HG03159 (cell line): Measurements from ENCODE around the gene TCEAL4.
A peak's percentile ranks its signal among the peaks of the same experiment; 100 is the strongest.

Experiments
- ATAC-seq: cut with Tn5 transposase; IDR thresholded peaks from one replicate; pipeline ENCODE4 v1.9.1; 2021; ENCODE audit warnings: mild to moderate bottlenecking, moderate library complexity; ENCODE audit not compliant: unreplicated experiment

The TCEAL4 gene

GRCh38 chrX:103585411-103586313, at the start of gene TCEAL4:
Gene TCEAL4, plus strand, starts transcription at chrX:103585515. Its CDS starts 1,161 bp downstream, at chrX:103586676.
- peak; percentile 70 for ATAC-seq

- no peak for ATAC-seq
Observed at GRCh38 chrX:103536071-103536470, 49.2 kb upstream of the TCEAL4 start.

DNA sequence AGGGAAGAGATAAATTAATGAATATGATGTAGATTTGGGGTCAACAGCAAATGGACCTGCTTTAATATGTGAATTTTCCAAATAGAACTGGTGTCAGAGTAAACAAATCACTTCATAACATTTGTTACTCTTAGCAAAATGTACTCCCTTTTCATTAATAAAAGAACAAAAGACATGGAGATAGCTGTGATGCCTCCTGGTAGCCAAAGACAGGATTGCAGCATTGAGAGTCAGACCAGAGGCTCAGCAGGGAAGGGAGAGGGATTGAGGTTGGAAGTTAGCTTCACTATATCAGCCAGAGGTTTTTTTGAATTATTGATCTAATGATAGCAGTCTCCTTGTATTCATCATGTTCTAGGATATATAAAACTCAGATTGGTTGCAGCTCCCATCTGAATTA, 48.6 kb upstream of the TCEAL4 start:
- no peak for ATAC-seq

DNA sequence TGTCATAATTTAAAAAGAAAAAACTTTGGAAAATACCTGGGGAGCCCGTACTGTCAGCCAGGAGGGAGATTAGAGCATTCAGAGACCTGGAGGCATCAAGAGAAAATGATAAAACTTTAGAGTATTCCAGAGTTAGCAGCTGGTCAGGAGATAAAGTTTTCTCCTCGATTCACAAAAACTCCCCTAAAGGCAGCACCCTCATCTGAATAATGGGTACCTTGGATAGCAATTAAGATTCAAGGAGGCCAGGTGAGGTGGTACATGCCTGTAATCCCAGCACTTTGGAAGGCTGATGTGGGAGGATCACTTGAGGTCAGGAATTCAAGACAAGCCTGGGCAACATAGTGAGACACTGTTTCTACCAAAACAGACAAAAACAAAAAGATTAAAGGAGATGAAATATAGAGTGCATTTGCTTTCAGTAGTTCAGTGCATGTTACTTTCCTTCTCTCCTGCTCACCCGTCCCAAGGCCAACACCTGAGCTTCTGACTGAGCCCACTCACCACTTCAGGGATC, 47.4 kb upstream of the TCEAL4 start:
- no peak for ATAC-seq

- no peak for ATAC-seq
Observed at GRCh38 chrX:103538728-103539127, 46.6 kb upstream of the TCEAL4 start.

GRCh38 chrX:103539695-103540094, 45.6 kb upstream of the TCEAL4 start:
- ATAC-seq = no peak

GRCh38 chrX:103540145-103540544, 45.2 kb upstream of the TCEAL4 start:
- ATAC-seq = no peak

GRCh38 chrX:103549916-103550315, 35.4 kb upstream of the TCEAL4 start:
- ATAC-seq = no peak

GRCh38 chrX:103550415-103551051, 34.8 kb upstream of the TCEAL4 start:
- no peak for ATAC-seq

- ATAC-seq = no peak
Observed at GRCh38 chrX:103552236-103552635, 33.1 kb upstream of the TCEAL4 start.

DNA sequence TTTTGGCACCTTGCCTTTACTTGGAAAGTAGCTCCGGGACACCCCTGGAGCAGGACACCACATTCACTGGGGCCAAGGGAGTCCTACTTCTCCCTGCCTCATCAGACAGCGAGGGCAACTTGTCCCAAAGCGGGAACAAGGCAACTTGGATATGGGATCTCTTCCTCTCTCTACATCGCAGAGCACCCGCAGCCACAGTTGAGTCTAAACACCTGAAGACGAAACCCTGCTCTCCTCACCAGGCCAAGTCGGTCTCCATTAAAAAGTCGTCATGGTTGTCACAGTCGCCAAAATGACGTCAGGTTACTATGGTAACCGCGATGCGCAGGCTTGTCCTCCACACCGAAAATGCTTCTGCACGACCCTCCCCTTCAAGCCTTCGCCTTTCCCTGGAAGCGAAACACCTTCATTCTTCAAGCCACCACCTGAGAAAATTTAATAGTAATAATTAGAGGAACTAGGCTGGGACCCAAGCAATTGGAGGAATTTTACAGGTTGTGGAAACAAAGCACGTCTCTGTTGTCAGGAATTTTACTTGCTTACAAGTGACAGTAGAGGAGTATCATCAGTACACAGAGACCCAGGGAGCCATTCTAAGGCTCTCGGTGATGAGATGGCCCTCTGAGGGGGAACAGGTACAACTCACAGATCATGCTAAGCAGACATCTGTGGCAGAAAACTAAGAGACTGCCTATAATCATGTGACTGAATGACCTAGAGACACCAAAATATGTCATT, 30.5 kb upstream of the TCEAL4 start:
- peak; percentile 95 for ATAC-seq

DNA sequence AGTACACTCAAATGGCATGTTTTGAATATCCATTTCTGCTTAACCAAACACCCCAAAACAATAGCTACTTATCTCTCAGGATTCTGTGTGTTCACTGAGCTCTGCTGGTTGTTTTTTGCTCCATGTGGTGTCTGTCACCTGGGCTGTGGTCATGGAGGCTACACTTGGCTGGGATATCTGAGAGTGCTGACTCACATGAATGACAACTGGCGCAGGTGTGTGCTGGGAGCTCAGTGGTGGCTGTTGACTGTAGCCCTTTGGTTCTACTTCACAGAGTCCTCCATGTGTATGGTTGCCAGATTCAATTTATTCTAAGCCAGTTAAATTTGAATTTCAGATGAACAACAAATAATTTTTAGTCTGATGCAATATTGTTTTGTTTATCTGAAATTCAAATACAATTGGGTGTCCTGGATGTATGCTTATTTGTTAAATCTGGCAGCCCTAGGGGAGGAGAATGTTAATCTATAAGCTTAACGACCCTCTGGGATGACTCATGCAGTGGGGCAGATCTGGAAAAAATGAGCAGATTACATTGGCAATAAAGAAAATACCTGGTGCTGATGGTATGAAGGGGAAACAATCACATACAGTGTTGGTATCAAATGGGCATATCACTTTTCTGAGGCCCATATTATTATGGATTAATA, 28.2 kb upstream of the TCEAL4 start:
- no peak for ATAC-seq

- no peak for ATAC-seq
Observed at GRCh38 chrX:103560256-103560655, 25.1 kb upstream of the TCEAL4 start.

- no peak for ATAC-seq
Observed at GRCh38 chrX:103562801-103563200, 22.5 kb upstream of the TCEAL4 start.

DNA sequence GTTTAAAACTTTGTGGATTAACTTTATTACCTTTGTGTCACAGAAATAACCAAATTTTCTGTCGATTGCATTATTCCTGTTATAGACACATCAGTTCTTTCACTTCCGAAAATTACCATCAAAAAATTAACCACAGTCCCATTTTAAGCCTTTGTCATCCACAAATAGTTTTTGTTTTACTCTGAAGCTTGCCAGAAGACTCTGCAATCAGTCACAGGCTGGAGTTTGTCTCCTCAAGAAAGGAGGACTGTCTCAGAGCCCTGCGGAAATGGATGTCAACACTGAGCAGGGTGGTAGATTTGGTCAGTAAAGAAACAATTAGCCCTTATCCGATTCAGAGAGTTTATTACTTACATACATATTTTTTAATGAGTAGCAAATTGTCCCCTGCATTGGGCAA, 20.1 kb upstream of the TCEAL4 start:
- peak; percentile 73 for ATAC-seq

DNA sequence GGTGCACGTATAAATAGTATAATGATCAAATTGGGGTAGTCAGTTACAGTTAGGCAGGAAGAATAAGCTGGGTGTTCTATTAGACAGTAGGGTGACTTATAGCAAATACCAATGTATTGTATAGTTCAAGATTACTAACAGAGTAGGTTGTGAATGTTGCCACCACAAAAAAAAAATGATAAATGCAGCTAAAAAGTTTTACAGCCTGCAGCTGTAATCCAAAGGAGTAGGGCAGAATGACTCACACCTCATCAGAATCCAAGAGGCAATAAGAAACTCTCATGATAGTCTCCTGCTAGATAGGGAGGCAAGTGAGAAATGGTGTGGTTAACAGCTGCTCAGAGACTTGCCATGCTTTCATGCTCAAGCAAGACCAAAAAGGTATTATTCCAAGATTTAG, 19.6 kb upstream of the TCEAL4 start:
- ATAC-seq = peak; percentile 28

- ATAC-seq = no peak
Observed at GRCh38 chrX:103571121-103571520, 14.2 kb upstream of the TCEAL4 start.

DNA sequence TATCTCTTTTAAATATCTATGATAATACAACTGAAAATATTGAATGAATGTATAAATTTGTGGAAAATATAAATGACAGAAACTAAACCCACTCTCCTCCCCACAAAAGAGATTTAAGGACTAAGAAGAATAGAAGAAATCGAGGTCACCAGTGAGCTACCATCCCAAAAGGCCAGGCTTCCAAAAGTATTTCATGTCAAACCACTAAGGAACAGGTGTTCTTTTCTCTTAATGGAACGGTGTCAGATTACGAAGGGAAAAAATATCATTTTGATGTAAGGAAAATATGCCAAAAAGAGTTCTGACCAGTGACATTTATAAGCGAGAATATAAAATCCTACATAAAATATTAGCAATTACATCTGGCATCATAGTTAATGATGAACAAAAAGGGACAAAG, 13.6 kb upstream of the TCEAL4 start:
- no peak for ATAC-seq

DNA sequence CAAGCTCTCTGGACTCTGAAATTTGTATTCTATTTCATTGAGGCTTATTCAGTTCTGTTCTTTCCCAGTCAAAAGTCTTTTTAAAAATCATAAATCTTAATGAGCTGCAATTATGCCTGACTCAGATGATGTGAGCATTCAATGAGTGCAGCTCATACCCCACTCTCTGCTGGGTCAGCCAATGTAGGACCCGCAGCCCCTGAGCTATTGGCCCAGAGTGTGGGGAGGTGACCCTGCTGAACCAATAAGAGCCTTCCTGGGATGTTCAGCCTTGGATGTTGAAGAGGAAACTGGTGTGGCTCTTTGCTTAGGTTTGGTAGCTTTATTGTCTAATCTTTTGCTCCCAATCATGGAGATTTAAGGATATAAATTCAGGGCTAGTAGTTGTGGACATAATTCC, 12.1 kb upstream of the TCEAL4 start:
- no peak for ATAC-seq

DNA sequence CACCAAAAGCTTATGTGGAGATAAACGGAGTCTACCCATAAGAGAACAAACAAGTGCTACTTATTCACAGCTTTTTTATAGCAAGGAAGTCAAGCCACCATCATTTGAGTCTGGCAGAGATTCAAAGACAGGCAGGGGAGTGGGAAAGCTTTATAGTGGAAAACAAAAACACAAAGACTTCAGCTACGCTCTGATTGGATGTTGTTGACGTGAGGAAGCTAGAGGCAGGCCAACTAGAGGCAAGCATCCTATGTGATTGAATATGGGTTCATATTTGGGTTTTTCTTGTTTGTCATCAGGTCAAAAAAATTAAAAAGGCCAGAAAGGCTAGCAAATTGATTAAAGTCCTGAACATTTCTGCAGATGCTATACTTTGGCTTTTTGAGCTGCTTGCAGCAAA, 719 bp upstream of the TCEAL4 start:
- no peak for ATAC-seq

DNA sequence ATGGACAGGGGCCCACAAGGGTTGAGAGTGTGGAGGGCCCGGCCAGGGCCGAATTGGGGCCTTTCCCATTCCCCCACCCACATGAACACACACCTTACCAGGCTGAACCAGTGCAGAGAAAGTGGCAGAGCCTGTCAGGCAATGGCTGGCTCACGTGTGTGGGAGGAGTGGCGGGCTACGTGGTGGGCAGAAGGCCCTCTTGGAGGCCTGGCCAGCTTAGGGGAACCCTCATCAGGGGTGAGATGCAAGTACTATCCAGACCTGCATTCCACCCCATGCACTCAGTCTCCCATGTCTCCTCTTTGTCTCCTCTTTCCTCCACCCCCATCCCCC, 965 bp downstream of the TCEAL4 start:
- peak; percentile 30 for ATAC-seq
